Psoas muscle (tissue), 8 donors: ENCODE measurements around the gene ETV5. TPM values are rescaled to one million over a fixed set of nuclear protein-coding genes. Genes with fewer than 3 reads are reported as not detected.
"Not testable (repeated sequence)": the region's sequence is repeated elsewhere in the genome, so short reads cannot be mapped to it uniquely, and the experiment has no call there.

Experiments used
- ATAC-seq, 4 donors: fragments of 200-7000 bp; cut with Tn5 transposase; one replicate each; pipeline ENCODE4 v1.9.1; 2020; ENCODE audit warnings: moderate library complexity in 3 of 4, mild to moderate bottlenecking in 2 of 4
- DNase-seq, 2 donors: peaks; one replicate each; pipeline ENCODE4 v3.0.0-alpha.2; 2020
- H3K27ac ChIP-seq: fragments of 200-600 bp; one replicate; pipeline ENCODE4 v1.8.0; 2022
- H3K27me3 ChIP-seq, 3 donors: fragments of 200-600 bp in 1 of 3; one replicate each; pipeline versions ENCODE4 v1.6.1 to v1.8.0; 2013 to 2022; ENCODE audit warnings: low read length in 2 of 3, mild to moderate bottlenecking in 2 of 3, moderate library complexity in 1 of 3; ENCODE audit not compliant: insufficient read depth in 3 of 3
- H3K36me3 ChIP-seq, 2 donors: fragments of 200-600 bp in 1 of 2; one replicate each; pipeline versions ENCODE4 v1.6.1 to v1.8.0; 2013 to 2022; ENCODE audit warnings: low read depth in 1 of 2, mild to moderate bottlenecking in 1 of 2, moderate library complexity in 1 of 2; ENCODE audit not compliant: insufficient read depth in 1 of 2
- H3K4me1 ChIP-seq: fragments of 200-600 bp; one replicate; pipeline ENCODE4 v1.8.0; 2022
- H3K4me3 ChIP-seq: fragments of 200-600 bp; one replicate; pipeline ENCODE4 v1.8.0; 2022; ENCODE audit warnings: mild to moderate bottlenecking
- H3K9me3 ChIP-seq: fragments of 200-600 bp; one replicate; pipeline ENCODE4 v1.8.0; 2022
- CTCF ChIP-seq: fragments of 200-600 bp; IDR thresholded peaks from one replicate; pipeline ENCODE4 v1.8.0; 2022; ENCODE audit warnings: antibody characterized with exemption
- WGBS, 3 donors: extraction: QIAGEN DNeasy Blood & Tissue Kit; methylation state at CpG; one replicate each; pipeline versions ENCODE4 v1.1.6 to v1.1.7; 2013; 5-methylcytosine and 5-hydroxymethylcytosine counted together
- intact Hi-C, 2 donors: fragments of 100-400 bp; cut with DNase I; formaldehyde crosslinking; loops; one replicate each; pipeline versions ENCODE4 v1.11.0 to v1.14.2; 2022
- polyA plus RNA-seq, 3 donors: library from polyadenylated mRNA; stranded (reverse); fragments of 200-250 nt; gene quantifications; one replicate each; pipeline ENCODE4 v1.2.3, GENCODE V29; 2013
- total RNA-seq, 4 donors: library from RNA; stranded (reverse); fragmentation: NEBNext Ultra II Directional in 2 of 4; extraction: Animal tissue kit (Norgen Biotek cat#: 25700) in 2 of 4; gene quantifications; one replicate each; pipeline versions ENCODE4 v1.2.1 to v1.2.4, GENCODE V29; 2021 to 2023
- donor health status: healthy with polysubstance abuse.
- donor health status: DM: no; HTN: no; CAD: no; lungs with moderate emphysema.
- donor health status: Bipolar disorder and iron deficiency.
- donor health status: healthy.
- donor health status: DM: yes; HTN: yes; CAD: no.
- donor health status: DM: no; HTN: no; CAD: no.
- donor health status: DM: no; HTN: no; CAD: no.
- donor health status: DM: yes; HTN: yes; CAD: no.

Gene ETV5
- total and polyA plus RNA-seq, 7 donors, result 7.2 to 47.1 (median 8.0) TPM

- no peaks in the 10 kb centered on the region for H3K9me3 ChIP-seq
- H3K4me3 ChIP-seq, result no peak overlapping the region
- 70 to 74% (median 73%) methylated on average over 4 of the region's 4 CpGs for WGBS, 3 donors
- no peaks in the 10 kb centered on the region for H3K36me3 ChIP-seq
- TF ChIP-seq CTCF, result no peak
- ATAC-seq (no peak), DNase-seq (no peak)
- no peaks in the 10 kb centered on the region for H3K4me1 ChIP-seq
- intact Hi-C loops, result no loop called here
- peaks cover 0 to 6% (median 5%) of the 10 kb centered on the region in 3 donors for H3K27me3 ChIP-seq
- no peak overlapping the region for H3K27ac ChIP-seq
Measured at GRCh38 chr3:186038360-186038759, 70.5 kb downstream of the ETV5 start.

- DNase-seq (peak in 1 of 2 donors; percentile 43), ATAC-seq (no peak)
- H3K9me3 ChIP-seq, result no peaks in the 10 kb centered on the region
- H3K4me3 ChIP-seq, result no peak overlapping the region
- H3K27ac ChIP-seq, result no peak overlapping the region
- intact Hi-C loops, result no loop called here
- 83 to 92% (median 87%) methylated on average over 4 of the region's 4 CpGs for WGBS, 3 donors
- TF ChIP-seq CTCF, result no peak
- H3K36me3 ChIP-seq, result no peaks in the 10 kb centered on the region
- H3K27me3 ChIP-seq, result peaks cover 0 to 6% (median 5%) of the 10 kb centered on the region in 3 donors
- no peaks in the 10 kb centered on the region for H3K4me1 ChIP-seq
Measured at GRCh38 chr3:186035277-186035676, 73.6 kb downstream of the ETV5 start.

GRCh38 chr3:186032321-186032720 lies 76.6 kb downstream of the ETV5 start:
- 77 to 86% (median 85%) methylated on average over 1 of the region's 1 CpG for WGBS, 3 donors
- TF ChIP-seq CTCF, result no peak

GRCh38 chr3:186025993-186026392 lies 82.9 kb downstream of the ETV5 start:
- ATAC-seq, H3K4me1 ChIP-seq, H3K4me3 ChIP-seq, H3K9me3 ChIP-seq, H3K27me3 ChIP-seq, H3K36me3 ChIP-seq, H3K27ac ChIP-seq, DNase-seq, intact Hi-C loops: not testable (repeated sequence)
- WGBS, 3 donors, result 84 to 90% (median 89%) methylated on average over 5 of the region's 5 CpGs

More at GRCh38 chr3:186032321-186032720, 76.6 kb downstream of the ETV5 start:
- no peaks in the 10 kb centered on the region for H3K4me1 ChIP-seq
- H3K27ac ChIP-seq, result no peak overlapping the region
- peaks cover 0 to 6% (median 0%) of the 10 kb centered on the region in 3 donors for H3K27me3 ChIP-seq
- H3K9me3 ChIP-seq, result no peaks in the 10 kb centered on the region
- ATAC-seq (no peak), DNase-seq (no peak)
- intact Hi-C loops, result no loop called here
- no peaks in the 10 kb centered on the region for H3K36me3 ChIP-seq
- no peak overlapping the region for H3K4me3 ChIP-seq

GRCh38 chr3:186025161-186025560 lies 83.7 kb downstream of the ETV5 start:
- no peak overlapping the region for H3K27ac ChIP-seq
- no peaks in the 10 kb centered on the region for H3K27me3 ChIP-seq
- TF ChIP-seq CTCF, result no peak
- DNase-seq (no peak), ATAC-seq (no peak)
- 24 to 41% (median 29%) methylated on average over 5 of the region's 5 CpGs for WGBS, 3 donors
- H3K4me3 ChIP-seq, result no peak overlapping the region
- H3K9me3 ChIP-seq, result no peaks in the 10 kb centered on the region
- intact Hi-C loops, result no loop called here
- H3K36me3 ChIP-seq, result no peaks in the 10 kb centered on the region
- H3K4me1 ChIP-seq, result no peaks in the 10 kb centered on the region
